ENCODE measurements around the gene ANKRD10. TPM values are rescaled to one million over a fixed set of nuclear protein-coding genes. Genes with fewer than 3 reads are reported as not detected.

ANKRD10 gene
- total RNA-seq, 4 donors from 2014 or later: 200 to 241 (median 207) TPM

DNA sequence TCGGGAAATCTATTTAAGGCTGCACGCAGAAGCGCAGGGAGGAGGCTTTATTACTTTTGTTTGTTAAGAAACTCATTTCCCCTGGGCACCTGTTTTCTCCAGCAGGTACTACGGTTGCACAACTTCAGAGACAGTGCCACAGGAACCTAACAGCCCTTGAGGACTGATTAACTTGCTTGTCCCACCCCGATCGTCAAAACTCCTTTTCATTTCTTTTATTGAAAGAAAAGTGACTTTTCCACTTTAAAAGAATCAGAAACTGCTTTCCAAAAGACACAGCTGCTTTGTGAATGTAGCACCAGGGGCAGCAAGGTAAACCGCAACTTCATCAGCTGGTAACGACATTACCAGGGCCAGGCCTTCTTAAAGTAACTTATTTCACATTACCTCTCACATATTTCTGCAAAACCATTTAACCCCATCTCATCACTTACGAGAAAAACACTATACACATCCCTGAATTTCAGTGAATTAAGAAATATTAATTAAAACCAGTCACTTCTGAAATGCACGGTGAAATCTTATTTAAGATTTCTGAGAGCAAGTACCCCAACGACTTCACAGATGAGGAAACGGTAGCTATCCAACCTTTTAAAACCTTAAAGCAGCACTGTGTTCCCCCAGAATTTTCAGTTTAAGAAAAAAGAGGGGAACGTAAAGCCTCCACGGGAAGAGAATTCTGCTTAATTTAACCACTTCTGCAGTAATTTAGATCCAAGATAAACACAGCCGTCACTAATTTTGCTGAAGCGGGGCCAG lies 1.4 kb downstream of the ANKRD10 start:
- 2% methylated on average over 16 of the region's 16 CpGs for WGBS, 2 donors
- H3K4me1 ChIP-seq: peaks cover 0 to 72% (median 43%) of the 10 kb centered on the region in 4 donors

DNA sequence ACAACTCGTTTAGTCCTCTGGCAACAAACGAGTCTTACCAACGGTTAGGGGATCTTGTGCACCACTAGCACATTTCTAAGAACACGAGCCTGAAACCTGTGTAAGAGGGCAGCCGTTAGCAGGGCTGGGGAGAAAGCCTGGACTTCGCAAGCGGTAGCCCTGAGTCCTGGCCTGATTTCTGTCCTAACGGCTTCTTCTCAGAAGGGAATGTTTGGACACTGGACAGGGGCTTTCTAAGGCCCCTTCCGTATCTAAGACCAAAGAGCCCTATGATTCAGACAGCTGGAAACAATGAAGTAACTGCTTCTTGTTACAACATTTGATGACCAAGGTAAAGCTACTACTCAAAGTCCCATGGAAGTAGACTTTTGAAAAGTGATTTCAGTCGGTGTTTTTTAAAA lies 2.2 kb downstream of the ANKRD10 start:
- Histone ChIP-seq H3K4me3 (peak overlapping the region in 2 of 4 donors; percentile 87 to 97), H3K9me3 (no peaks in the 10 kb centered on the region), H3K36me3 (peaks cover 0 to 11% (median 0%) of the 10 kb centered on the region in 3 donors), H3K27ac (peak overlapping the region; percentile 31 to 99 (median 98)), H3K27me3 (no peaks in the 10 kb centered on the region), H3K4me1 (peaks cover 0 to 76% (median 48%) of the 10 kb centered on the region in 4 donors)
- WGBS, 2 donors: 9 to 14% methylated on average over 10 of the region's 10 CpGs
- DNase-seq (ENCODE audit: low spot score in 2 of 2): no peak
- TF ChIP-seq EP300 (IDR thresholded peaks at IDR 0.05) (no peak), POLR2A (IDR thresholded peaks at IDR 0.05) (no peak)
- TF ChIP-seq, protein P1, sequence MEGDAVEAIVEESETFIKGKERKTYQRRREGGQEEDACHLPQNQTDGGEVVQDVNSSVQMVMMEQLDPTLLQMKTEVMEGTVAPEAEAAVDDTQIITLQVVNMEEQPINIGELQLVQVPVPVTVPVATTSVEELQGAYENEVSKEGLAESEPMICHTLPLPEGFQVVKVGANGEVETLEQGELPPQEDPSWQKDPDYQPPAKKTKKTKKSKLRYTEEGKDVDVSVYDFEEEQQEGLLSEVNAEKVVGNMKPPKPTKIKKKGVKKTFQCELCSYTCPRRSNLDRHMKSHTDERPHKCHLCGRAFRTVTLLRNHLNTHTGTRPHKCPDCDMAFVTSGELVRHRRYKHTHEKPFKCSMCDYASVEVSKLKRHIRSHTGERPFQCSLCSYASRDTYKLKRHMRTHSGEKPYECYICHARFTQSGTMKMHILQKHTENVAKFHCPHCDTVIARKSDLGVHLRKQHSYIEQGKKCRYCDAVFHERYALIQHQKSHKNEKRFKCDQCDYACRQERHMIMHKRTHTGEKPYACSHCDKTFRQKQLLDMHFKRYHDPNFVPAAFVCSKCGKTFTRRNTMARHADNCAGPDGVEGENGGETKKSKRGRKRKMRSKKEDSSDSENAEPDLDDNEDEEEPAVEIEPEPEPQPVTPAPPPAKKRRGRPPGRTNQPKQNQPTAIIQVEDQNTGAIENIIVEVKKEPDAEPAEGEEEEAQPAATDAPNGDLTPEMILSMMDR (IDR thresholded peaks at IDR 0.05): no peak

More for the DNA sequence above, 1.4 kb downstream of the ANKRD10 start:
- H3K4me3 ChIP-seq: peak overlapping the region; percentile 83 to 98 (median 92)
- no peak for DNase-seq (ENCODE audit: low spot score in 2 of 2)
- H3K36me3 ChIP-seq: peaks cover 0 to 11% (median 0%) of the 10 kb centered on the region in 3 donors
- H3K27ac ChIP-seq: peak overlapping the region; percentile 96 to 99 (median 98)
- TF ChIP-seq POLR2A (IDR thresholded peaks at IDR 0.05) (no peak), EP300 (IDR thresholded peaks at IDR 0.05) (no peak)
- TF ChIP-seq, protein P1 (IDR thresholded peaks at IDR 0.05): no peak
- H3K27me3 ChIP-seq: no peaks in the 10 kb centered on the region
- no peaks in the 10 kb centered on the region for H3K9me3 ChIP-seq

DNA sequence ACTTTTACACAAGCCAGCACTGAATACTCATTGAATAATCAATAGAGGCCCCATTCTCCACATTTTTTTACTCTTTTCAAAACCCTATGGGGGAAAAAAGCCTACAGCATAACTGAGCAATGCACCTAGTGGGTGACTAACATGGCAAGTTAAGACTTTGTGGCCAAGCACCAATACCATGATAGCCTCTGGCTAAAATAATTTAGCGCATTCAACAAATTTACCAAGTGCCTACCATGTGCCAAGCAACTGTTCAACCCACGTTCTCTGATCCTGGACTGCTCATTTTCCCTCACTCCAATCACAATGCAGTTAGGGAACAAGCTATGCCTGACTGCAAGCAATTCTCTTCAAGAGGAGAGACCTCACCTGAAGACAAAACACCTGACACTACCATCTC lies 3.0 kb downstream of the ANKRD10 start:
- 63 to 70% methylated on average over 2 of the region's 2 CpGs for WGBS, 2 donors
- H3K27me3 ChIP-seq: no peaks in the 10 kb centered on the region
- H3K27ac ChIP-seq: peak overlapping the region in 2 of 4 donors; percentile 99
- no peak overlapping the region for H3K4me3 ChIP-seq
- no peak for TF ChIP-seq POLR2A (IDR thresholded peaks at IDR 0.05)
- TF ChIP-seq, protein P1 (IDR thresholded peaks at IDR 0.05): no peak
- no peak for TF ChIP-seq EP300 (IDR thresholded peaks at IDR 0.05)
- peaks cover 0 to 74% (median 50%) of the 10 kb centered on the region in 4 donors for H3K4me1 ChIP-seq
- H3K9me3 ChIP-seq: no peaks in the 10 kb centered on the region
- DNase-seq (ENCODE audit: low spot score in 2 of 2): no peak
- peaks cover 0 to 11% (median 0%) of the 10 kb centered on the region in 3 donors for H3K36me3 ChIP-seq

DNA sequence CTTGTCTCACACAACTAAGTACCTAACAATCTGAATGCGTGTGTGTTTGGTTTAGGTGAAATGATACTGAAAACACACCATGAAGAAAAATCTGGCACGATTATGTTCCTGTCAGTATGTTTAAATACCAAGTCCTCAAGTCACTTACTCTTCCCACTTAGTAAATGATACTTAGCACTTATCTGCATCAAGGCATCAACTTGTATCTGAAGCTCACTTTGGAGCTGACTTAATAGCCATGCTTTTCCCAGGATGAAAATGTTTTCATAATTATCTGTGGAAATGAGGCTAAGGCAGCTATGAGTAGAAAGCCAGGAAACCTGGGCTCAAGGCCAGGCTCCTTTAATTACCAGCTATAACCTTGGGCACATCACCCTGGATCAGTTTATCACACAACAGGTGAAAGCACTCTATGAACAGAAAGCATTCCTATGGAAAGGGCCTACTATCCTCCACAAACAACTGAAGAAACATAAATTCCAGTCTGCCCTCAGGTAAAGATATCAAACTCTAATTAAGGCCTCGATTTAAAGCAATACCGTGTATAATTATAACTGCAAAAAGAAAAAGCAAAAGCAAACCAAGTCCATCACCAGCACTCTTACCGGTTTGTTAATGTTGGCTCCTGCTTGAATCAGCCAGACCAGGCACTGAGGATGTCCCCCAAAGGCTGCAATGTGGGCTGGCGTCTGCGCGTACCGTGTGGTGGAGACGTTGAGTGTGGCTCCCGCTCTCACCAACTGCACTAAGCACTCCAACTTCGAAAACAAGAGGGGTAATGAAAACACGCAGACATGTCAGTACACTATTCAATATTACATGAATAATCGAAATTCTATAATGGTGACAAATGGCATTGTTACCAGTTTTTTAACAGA lies 4.6 kb downstream of the ANKRD10 start:
- peaks cover 0 to 11% (median 0%) of the 10 kb centered on the region in 3 donors for H3K36me3 ChIP-seq
- peak overlapping the region in 2 of 4 donors; percentile 36 to 60 for H3K27ac ChIP-seq
- DNase-seq (ENCODE audit: low spot score in 2 of 2): no peak
- H3K4me3 ChIP-seq: no peak overlapping the region
- no peaks in the 10 kb centered on the region for H3K9me3 ChIP-seq
- H3K4me1 ChIP-seq: peaks cover 0 to 79% (median 47%) of the 10 kb centered on the region in 4 donors
- TF ChIP-seq, protein P1 (IDR thresholded peaks at IDR 0.05): no peak
- no peak for TF ChIP-seq POLR2A (IDR thresholded peaks at IDR 0.05)
- no peak for TF ChIP-seq EP300 (IDR thresholded peaks at IDR 0.05)
- WGBS, 2 donors: 65 to 67% methylated on average over 14 of the region's 14 CpGs
- no peaks in the 10 kb centered on the region for H3K27me3 ChIP-seq

Measured in tibial nerve (tissue), 4 donors.